Keratinocyte (primary cell): Measurements from ENCODE around the gene C4B. TPM values are rescaled to one million over a fixed set of nuclear protein-coding genes. Genes with fewer than 3 reads are reported as not detected.

ENCODE experiments used
- DNase-seq: peaks from one replicate; pipeline ENCODE4 v3.0.0-alpha.2; 2011; ENCODE audit warnings: low read depth, missing footprints, low spot score
- FAIRE-seq: peaks from 2 replicates; lab custom pipeline; 2011; peaks lifted over from hg19 to GRCh38; lab: Jason Lieb, UNC
- H2AFZ ChIP-seq: 2 replicates; pipeline ENCODE4 v1.6.0; 2012; ENCODE audit warnings: low read length, control low read depth, inconsistent platforms; ENCODE audit not compliant: control insufficient read depth
- H3K27ac ChIP-seq: 2 replicates; pipeline ENCODE4 v1.5.1; 2011; ENCODE audit warnings: low read length; ENCODE audit not compliant: control insufficient read depth, insufficient read depth
- H3K27me3 ChIP-seq: 3 replicates; pipeline ENCODE4 v1.6.0; 2011; ENCODE audit warnings: low read length; ENCODE audit not compliant: control insufficient read depth, insufficient read depth; ENCODE audit errors: extremely low read depth
- H3K36me3 ChIP-seq, 2 experiments: 2 replicates in 1 of 2; 3 replicates in 1 of 2; pipeline ENCODE4 v1.5.1; 2011; ENCODE audit warnings: low read length in 2 of 2, mild to moderate bottlenecking in 1 of 2; ENCODE audit not compliant: control insufficient read depth in 2 of 2, insufficient read depth in 2 of 2; ENCODE audit errors: extremely low read depth in 1 of 2
- H3K4me1 ChIP-seq: 3 replicates; pipeline ENCODE4 v1.5.1; 2011; ENCODE audit warnings: low read length; ENCODE audit not compliant: control insufficient read depth, insufficient read depth; ENCODE audit errors: extremely low read depth
- H3K4me2 ChIP-seq: 3 replicates; pipeline ENCODE4 v1.6.0; 2011; ENCODE audit warnings: low read depth, low read length; ENCODE audit not compliant: control insufficient read depth, insufficient read depth; ENCODE audit errors: extremely low read depth
- H3K4me3 ChIP-seq, 3 experiments: fragments of 200-600 bp in 1 of 3; sonication (generic) in 1 of 3; 2 replicates in 2 of 3; 3 replicates in 1 of 3; pipeline ENCODE4 v1.5.1; 2011 to 2016; ENCODE audit warnings: low read length in 3 of 3, mild to moderate bottlenecking in 3 of 3, control low read depth in 2 of 3, inconsistent platforms in 1 of 3, low read depth in 1 of 3, mixed read lengths in 1 of 3, mixed run types in 1 of 3, moderate library complexity in 1 of 3; ENCODE audit not compliant: control insufficient read depth in 2 of 3, insufficient read depth in 2 of 3; ENCODE audit errors: extremely low read depth in 1 of 3
- H3K79me2 ChIP-seq: 2 replicates; pipeline ENCODE4 v1.6.0; 2012; ENCODE audit warnings: low read length; ENCODE audit not compliant: control insufficient read depth, insufficient read depth
- H3K9ac ChIP-seq: 3 replicates; pipeline ENCODE4 v1.6.0; 2011; ENCODE audit warnings: low read length; ENCODE audit not compliant: control insufficient read depth, insufficient read depth; ENCODE audit errors: extremely low read depth
- H3K9me1 ChIP-seq: 3 replicates; pipeline ENCODE4 v1.6.0; 2011; ENCODE audit warnings: low read length; ENCODE audit not compliant: control insufficient read depth, insufficient read depth; ENCODE audit errors: extremely low read depth
- H3K9me3 ChIP-seq: 2 replicates; pipeline ENCODE4 v1.5.1; 2012; ENCODE audit warnings: low read depth, low read length; ENCODE audit not compliant: control insufficient read depth
- H4K20me1 ChIP-seq: 3 replicates; pipeline ENCODE4 v1.6.0; 2011; ENCODE audit warnings: low read length; ENCODE audit not compliant: control insufficient read depth, insufficient read depth; ENCODE audit errors: extremely low read depth
- CTCF ChIP-seq, 3 experiments: IDR thresholded peaks in 1 of 3; conservative IDR thresholded peaks in 1 of 3; optimal IDR thresholded peaks in 1 of 3; 2 replicates in 2 of 3; 3 replicates in 1 of 3; pipeline versions ENCODE3 to v1.5.1; 2011; ENCODE audit warnings: low read length in 3 of 3, mild to moderate bottlenecking in 3 of 3, moderate library complexity in 2 of 3, control low read depth in 1 of 3, inconsistent platforms in 1 of 3; ENCODE audit not compliant: insufficient read depth in 2 of 3; ENCODE audit errors: extremely low read depth in 1 of 3
- EZH2 ChIP-seq: IDR thresholded peaks from one replicate; pipeline ENCODE4 v1.6.1; 2012; ENCODE audit warnings: inconsistent platforms, mild to moderate bottlenecking, low read length, moderate library complexity
- dilution Hi-C: fragments of 300-500 bp; cut with MboI; formaldehyde crosslinking; loops from one replicate; pipeline ENCODE4 v1.7.0; 2020; ENCODE audit warnings: low sequenced_read_pairs; ENCODE audit not compliant: extremely low pct_ligation_motif_present
- polyA plus RNA-seq, 5 experiments: library from polyadenylated mRNA; depleted of rRNA in 3 of 5; stranded (reverse) in 3 of 5; stranded (forward) in 1 of 5; unstranded in 1 of 5; fragments of >200 nt; gene quantifications; 1 replicate in 1 of 5; 2 replicates in 3 of 5; 3 replicates in 1 of 5; pipeline versions ENCODE4 v1.2.1 to v1.2.3, GENCODE V29; 2011 to 2012; ENCODE audit warnings: missing spikeins in 2 of 5, low read depth in 1 of 5, low replicate concordance in 1 of 5

C4B gene
- polyA plus RNA-seq, 1 donor (not counting 4 experiments of a cell fraction or from before 2014, with no cell fraction given) = 1.8 TPM

GRCh38 chr6:31966997-31967925 lies 47.3 kb upstream of the C4B start:
- peaks cover 16% of the 10 kb centered on the region for H3K79me2 ChIP-seq
- no peak overlapping the region for H3K27ac ChIP-seq
- H3K4me3 ChIP-seq = no peak overlapping the region
- H2AFZ ChIP-seq = no peak overlapping the region
- H4K20me1 ChIP-seq = no peaks in the 10 kb centered on the region
- no peak for FAIRE-seq
- H3K4me1 ChIP-seq = peaks cover 9% of the 10 kb centered on the region
- H3K27me3 ChIP-seq = no peaks in the 10 kb centered on the region
- no peak for TF ChIP-seq CTCF (optimal IDR thresholded peaks at IDR 0.05 in 1 of 3, IDR thresholded peaks at IDR 0.05 in 1 of 3, conservative IDR thresholded peaks at IDR 0.05 in 1 of 3; ENCODE audit: extremely low read depth in 1 of 3, insufficient read depth in 2 of 3, low read length in 3 of 3)
- TF ChIP-seq EZH2 = no peak
- peaks cover 22 to 46% of the 10 kb centered on the region in 2 experiments for H3K36me3 ChIP-seq
- DNase-seq = no peak
- dilution Hi-C loops = no loop called here
- H3K9me3 ChIP-seq = no peaks in the 10 kb centered on the region
- H3K9me1 ChIP-seq = no peaks in the 10 kb centered on the region
- H3K9ac ChIP-seq = no peak overlapping the region
- H3K4me2 ChIP-seq = no peak overlapping the region

- Histone ChIP-seq H3K9ac (no peak overlapping the region), H3K9me1 (no peaks in the 10 kb centered on the region), H3K4me3 (no peak overlapping the region), H4K20me1 (no peaks in the 10 kb centered on the region), H3K27me3 (no peaks in the 10 kb centered on the region), H3K36me3 (peaks cover 16 to 40% of the 10 kb centered on the region in 2 experiments), H3K4me1 (peaks cover 12% of the 10 kb centered on the region), H2AFZ (no peak overlapping the region), H3K4me2 (no peak overlapping the region), H3K9me3 (no peaks in the 10 kb centered on the region), H3K79me2 (peaks cover 20% of the 10 kb centered on the region), H3K27ac (no peak overlapping the region)
- dilution Hi-C loops = no loop called here
- TF ChIP-seq EZH2 = no peak
- no peak for TF ChIP-seq CTCF (optimal IDR thresholded peaks at IDR 0.05 in 1 of 3, IDR thresholded peaks at IDR 0.05 in 1 of 3, conservative IDR thresholded peaks at IDR 0.05 in 1 of 3; ENCODE audit: extremely low read depth in 1 of 3, insufficient read depth in 2 of 3, low read length in 3 of 3)
- FAIRE-seq (no peak), DNase-seq (no peak)
These were observed 46.7 kb upstream of the C4B start for GRCh38 chr6:31967926-31968320.
